GM19467 (cell line): Measurements from ENCODE around the gene GGCX.

ENCODE experiments used
- ATAC-seq: cut with Tn5 transposase; IDR thresholded peaks from one replicate; pipeline ENCODE4 v1.9.1; 2021; ENCODE audit warnings: mild to moderate bottlenecking, moderate library complexity; ENCODE audit not compliant: unreplicated experiment

Gene GGCX

DNA sequence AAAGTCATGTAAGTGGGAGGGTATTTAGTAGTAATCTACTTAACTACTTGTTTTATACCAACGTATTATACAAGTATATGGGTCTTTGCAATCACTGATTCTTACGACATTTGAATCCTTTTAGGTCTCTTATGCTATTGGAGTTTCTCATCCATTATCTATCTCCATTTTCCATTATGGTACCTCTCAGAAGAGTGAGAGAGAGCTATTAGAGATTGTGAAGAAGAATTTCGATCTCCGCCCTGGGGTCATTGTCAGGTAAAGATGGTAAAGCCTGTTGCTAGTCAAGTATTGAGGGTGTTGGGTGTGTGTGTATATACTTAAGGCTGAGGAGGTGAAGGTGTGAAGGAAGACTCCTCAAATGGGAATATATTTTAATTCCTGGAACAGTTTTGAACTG is 18.5 kb downstream of the GGCX start:
- ATAC-seq, result no peak

- ATAC-seq, result no peak
Measured at GRCh38 chr2:85541753-85542457, 19.4 kb downstream of the GGCX start.

GRCh38 chr2:85541262-85541661 is 20.0 kb downstream of the GGCX start:
- no peak for ATAC-seq

DNA sequence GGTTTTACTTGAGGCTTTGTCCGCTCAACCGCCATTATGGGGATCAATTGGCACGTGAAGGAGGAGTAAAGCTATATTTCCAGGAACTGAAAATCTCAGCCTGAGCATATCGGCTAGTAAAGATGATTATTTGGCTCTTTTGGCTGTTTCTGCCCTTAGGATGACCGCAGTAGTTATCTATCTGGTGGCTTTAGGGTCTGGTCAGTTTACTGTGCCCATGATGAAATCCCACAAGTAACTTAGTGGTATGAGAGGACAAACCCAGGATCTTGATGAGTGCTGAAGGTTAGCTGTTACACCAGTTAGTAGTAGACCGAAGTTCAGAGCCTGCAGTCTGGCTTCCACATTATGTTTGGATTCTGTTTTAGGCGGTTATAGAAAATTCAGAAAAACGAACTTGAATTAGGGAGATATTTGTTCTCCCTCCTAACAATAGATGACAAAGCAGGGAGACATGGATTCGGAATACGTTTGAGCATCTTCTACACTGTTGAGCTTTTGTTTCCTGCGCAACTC is 21.1 kb downstream of the GGCX start:
- no peak for ATAC-seq

- ATAC-seq, result peak; percentile 27
Measured at GRCh38 chr2:85539361-85540132, 21.7 kb downstream of the GGCX start.

GRCh38 chr2:85538507-85539360 is 22.6 kb downstream of the GGCX start, which contains the start of gene MAT2A:
TSS of gene MAT2A (plus strand) at chr2:85539168. CDS start at chr2:85539288, 120 bp downstream.
- peak; percentile 68 for ATAC-seq

GRCh38 chr2:85537600-85538506 is 23.4 kb downstream of the GGCX start:
- ATAC-seq, result no peak

GRCh38 chr2:85536479-85536878 is 24.8 kb downstream of the GGCX start:
- ATAC-seq, result no peak

GRCh38 chr2:85534881-85535280 is 26.4 kb downstream of the GGCX start:
- ATAC-seq, result no peak

DNA sequence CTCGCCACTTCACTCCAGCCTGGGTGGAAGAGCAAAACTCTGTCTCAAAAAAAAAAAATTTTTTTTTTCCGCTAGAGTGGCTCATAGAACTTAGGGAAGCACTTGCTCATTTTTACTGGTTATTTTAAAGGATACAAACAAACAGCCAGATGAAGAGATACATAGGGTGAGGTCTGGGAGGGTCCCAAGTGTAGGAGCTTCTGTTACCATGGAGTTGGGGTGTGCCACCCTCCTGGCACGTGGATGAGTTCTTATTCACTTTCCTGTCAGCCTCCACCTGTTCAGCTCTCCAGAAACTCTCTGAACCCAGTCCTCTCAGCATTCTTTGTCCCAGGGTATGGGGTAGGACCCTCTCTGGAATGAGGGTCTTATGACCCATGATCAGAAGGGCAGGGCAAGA is 27.2 kb downstream of the GGCX start:
- ATAC-seq, result no peak

DNA sequence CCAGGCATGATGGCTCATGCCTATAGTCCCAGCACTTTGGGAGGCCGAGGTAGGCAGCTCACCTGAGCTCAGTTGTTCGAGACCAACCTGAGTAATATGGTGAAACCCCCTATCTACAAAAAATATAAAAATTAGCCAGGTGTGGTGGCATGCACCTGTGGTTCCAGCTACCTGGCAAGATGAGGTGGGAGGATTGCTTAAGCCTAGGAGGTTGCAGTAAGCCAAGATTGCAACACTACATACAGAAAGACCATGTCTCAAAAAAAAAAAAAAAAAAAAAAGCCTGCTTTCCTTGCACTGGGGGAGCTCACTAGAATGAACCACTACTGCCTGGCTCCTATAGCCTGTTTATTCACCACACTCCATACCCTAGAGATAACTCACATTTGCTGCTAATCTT is 29.7 kb downstream of the GGCX start:
- ATAC-seq, result no peak

DNA sequence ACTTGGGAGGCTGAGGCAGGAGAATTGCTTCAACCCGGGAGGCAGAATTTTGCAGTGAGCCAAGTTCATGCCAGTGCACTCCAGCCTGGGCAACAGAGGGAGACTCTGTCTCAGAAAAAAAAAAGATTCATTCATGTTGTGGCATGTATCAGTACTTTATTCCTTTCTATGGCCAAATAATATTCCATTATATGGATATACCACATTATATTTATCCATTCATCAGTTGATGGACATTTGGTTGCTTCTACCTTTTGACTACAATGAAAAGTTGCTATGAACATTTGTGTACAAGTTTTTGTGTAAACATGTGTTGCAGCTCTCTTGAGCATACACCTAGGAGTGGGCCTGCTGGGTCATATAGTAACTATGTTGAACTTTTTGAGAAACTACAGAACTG is 31.5 kb downstream of the GGCX start:
- no peak for ATAC-seq

- ATAC-seq, result no peak
Measured at GRCh38 chr2:85528355-85528754, 32.9 kb downstream of the GGCX start.

DNA sequence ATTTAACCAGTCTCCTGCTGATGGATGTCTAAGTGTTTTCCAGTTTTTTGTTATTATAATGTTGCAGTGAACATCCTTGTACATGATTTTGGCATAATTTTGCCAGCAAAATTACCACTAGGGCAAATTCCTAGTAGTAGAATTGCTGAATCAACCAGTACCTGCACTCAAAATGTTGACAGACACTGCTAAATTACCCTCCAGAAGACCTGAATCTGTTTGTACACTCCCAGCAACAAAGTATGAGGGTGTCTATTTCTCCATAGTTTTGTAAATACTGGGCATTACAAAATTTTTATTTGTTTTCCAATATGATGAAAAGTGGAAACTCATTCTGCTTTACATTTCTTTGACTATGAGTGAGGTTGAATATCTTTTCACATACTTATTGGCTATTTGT is 33.5 kb downstream of the GGCX start:
- ATAC-seq, result no peak

- ATAC-seq, result no peak
Measured at GRCh38 chr2:85525567-85525966, 35.7 kb downstream of the GGCX start.

GRCh38 chr2:85525029-85525428 is 36.3 kb downstream of the GGCX start:
- ATAC-seq, result no peak

GRCh38 chr2:85524336-85524908 is 36.9 kb downstream of the GGCX start:
- ATAC-seq, result no peak

- no peak for ATAC-seq
Measured at GRCh38 chr2:85523903-85524335, 37.4 kb downstream of the GGCX start.

GRCh38 chr2:85523062-85523902 is 38.0 kb downstream of the GGCX start:
- no peak for ATAC-seq
